Adipocyte (in vitro differentiated cells): Measurements from ENCODE around the gene FRMD4A.
A peak's percentile ranks its signal among the peaks of the same experiment; 100 is the strongest.
"Not testable (repeated sequence)": the region's sequence is repeated elsewhere in the genome, so short reads cannot be mapped to it uniquely, and the experiment has no call there.

Experiments
- DNase-seq: peaks from one replicate; pipeline ENCODE4 v3.0.0-alpha.2; 2015; ENCODE audit warnings: low read depth
- H3K27me3 ChIP-seq: replicated peaks from 2 replicates; pipeline ENCODE4 v1.7.0; 2013; ENCODE audit warnings: mild to moderate bottlenecking, low read length, moderate library complexity; ENCODE audit not compliant: control insufficient read depth, insufficient read depth
- H3K36me3 ChIP-seq: 2 replicates; pipeline ENCODE4 v1.7.0; 2013; ENCODE audit warnings: low read length, mild to moderate bottlenecking, moderate library complexity; ENCODE audit not compliant: control insufficient read depth, insufficient read depth, severe bottlenecking
- H3K4me1 ChIP-seq: 2 replicates; pipeline ENCODE4 v1.7.0; 2013; ENCODE audit warnings: mild to moderate bottlenecking, low read length, moderate library complexity; ENCODE audit not compliant: control insufficient read depth, insufficient read depth
- H3K4me3 ChIP-seq: 2 replicates; pipeline ENCODE4 v1.7.0; 2013; ENCODE audit warnings: mild to moderate bottlenecking, low read length, moderate library complexity
- H3K9ac ChIP-seq: 2 replicates; pipeline ENCODE4 v1.7.0; 2013; ENCODE audit warnings: mild to moderate bottlenecking, low read length, moderate library complexity
- H3K9me3 ChIP-seq: 2 replicates; pipeline ENCODE4 v1.7.0; 2013; ENCODE audit warnings: mild to moderate bottlenecking, low read length, moderate library complexity; ENCODE audit not compliant: control insufficient read depth

FRMD4A gene

DNA sequence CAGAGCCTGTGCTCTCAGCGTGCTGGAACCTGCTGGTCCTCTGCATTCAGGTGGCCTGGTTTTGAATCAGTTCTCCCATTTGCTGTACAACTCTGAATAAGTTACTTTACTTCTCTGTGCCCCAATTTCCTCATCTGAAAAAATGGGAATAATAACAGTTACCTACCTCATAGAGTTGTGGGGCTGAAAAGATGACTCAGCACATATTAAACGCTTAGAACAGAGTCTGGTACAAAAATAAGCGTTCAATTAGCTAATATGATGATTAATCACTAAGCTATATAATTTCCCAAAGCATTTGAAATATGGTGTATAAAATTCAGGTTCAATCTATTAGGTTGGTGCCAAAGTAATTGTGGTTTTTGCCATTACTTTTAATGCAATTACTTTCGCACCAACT, 484.8 kb downstream of the FRMD4A start:
- peaks cover 30% of the 10 kb centered on the region for H3K36me3 ChIP-seq
- no peak overlapping the region for H3K4me3 ChIP-seq
- peaks cover 10% of the 10 kb centered on the region for H3K4me1 ChIP-seq
- DNase-seq = no peak
- no peaks in the 10 kb centered on the region for H3K27me3 ChIP-seq
- no peak overlapping the region for H3K9ac ChIP-seq
- no peaks in the 10 kb centered on the region for H3K9me3 ChIP-seq

DNA sequence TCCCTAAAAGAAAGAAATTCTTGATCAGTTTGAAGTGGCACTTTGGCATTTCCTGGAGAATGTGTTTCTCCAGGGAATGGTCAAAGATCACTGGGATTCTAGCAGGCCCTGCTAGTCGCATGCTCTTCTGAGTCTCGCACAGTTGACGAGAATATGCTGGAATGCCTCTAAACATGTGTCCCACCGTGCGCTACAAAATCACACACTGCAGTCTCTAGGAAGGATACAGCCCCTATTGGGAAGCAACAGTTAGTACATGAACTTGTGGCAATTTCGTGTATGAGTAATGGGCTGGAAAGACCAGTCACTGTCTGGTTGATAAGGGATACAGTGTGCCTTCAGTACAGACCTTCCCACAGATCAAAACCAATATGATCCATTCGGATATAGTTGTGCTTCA, 486.1 kb downstream of the FRMD4A start:
- H3K9me3 ChIP-seq = no peaks in the 10 kb centered on the region
- H3K9ac ChIP-seq = no peak overlapping the region
- H3K4me1 ChIP-seq = peaks cover 17% of the 10 kb centered on the region
- no peaks in the 10 kb centered on the region for H3K27me3 ChIP-seq
- no peak for DNase-seq
- no peak overlapping the region for H3K4me3 ChIP-seq
- peaks cover 25% of the 10 kb centered on the region for H3K36me3 ChIP-seq

DNA sequence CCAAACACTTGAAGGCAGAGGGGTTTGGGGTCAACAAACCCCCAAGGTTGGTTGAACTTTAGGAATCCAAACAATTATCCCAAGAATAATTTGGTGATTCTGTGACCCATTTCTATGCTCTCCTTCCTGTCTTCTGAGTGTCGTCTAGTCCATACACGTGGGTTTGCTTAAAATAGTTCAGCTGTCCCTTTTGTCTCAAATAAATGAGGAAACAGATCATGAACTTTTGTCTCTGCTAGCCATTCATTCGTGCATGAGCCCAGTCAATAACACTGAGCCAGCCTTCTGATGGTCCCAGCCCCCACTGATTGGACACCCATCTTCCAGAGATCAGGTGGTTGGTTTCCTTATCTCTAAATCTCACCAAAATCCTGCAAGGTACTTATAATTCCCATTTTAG, 488.6 kb downstream of the FRMD4A start:
- Histone ChIP-seq H3K36me3 (peaks cover 16% of the 10 kb centered on the region), H3K9ac (no peak overlapping the region), H3K9me3 (no peaks in the 10 kb centered on the region), H3K4me3 (no peak overlapping the region), H3K27me3 (no peaks in the 10 kb centered on the region), H3K4me1 (peaks cover 37% of the 10 kb centered on the region)
- no peak for DNase-seq

DNA sequence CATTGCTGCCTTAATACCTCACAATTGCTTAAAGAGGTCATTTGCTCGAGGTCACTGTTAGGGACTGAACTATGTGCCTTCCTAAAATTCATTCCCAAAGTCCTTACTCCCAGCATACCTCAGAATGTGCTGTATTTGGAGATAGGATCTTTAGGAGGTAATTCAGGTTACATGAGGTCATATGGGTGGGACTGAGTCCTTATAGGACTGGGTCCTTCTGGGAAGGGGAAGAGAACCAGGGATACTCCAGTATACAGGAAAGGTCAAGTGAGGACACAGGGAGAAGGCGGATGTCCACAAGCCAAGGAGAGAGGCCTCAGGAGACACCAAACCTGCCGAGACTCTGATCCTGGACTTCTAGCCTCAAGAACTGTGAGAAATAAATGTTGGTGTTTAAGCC, 490.7 kb downstream of the FRMD4A start:
- DNase-seq = no peak
- Histone ChIP-seq H3K9me3 (no peaks in the 10 kb centered on the region), H3K36me3 (peaks cover 6% of the 10 kb centered on the region), H3K4me1 (peaks cover 50% of the 10 kb centered on the region), H3K27me3 (no peaks in the 10 kb centered on the region), H3K9ac (peak overlapping the region; percentile 15), H3K4me3 (no peak overlapping the region)

DNA sequence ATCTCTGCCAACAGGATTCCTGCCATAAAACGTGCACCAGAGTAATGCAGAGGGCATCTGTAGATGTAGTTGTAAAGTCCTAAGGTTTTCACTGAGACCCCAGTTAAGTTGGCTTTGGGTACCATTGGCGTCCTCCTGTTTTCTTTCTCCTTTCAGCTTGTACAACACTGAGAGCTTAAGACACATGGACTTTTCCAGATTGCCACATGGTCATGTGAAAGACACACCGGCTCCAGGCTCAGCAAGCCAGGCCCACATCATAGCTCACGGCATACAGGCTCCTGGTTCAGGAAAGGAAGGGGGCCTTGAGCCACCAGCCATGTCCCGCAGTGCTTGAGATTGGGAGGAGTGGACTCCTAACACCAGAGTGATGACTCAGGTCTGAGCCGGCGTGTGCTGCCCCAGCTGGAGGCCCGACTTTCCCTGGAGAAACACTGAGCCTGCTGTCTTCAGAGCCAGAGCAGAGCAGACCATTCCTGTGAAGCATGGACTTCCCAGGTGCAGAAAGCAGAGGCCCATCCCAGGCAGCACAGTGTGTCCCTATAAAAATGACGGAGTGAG, 491.2 kb downstream of the FRMD4A start:
- peaks cover 55% of the 10 kb centered on the region for H3K4me1 ChIP-seq
- H3K4me3 ChIP-seq = no peak overlapping the region
- H3K27me3 ChIP-seq = no peaks in the 10 kb centered on the region
- no peaks in the 10 kb centered on the region for H3K9me3 ChIP-seq
- peak; percentile 86 for DNase-seq
- peaks cover 2% of the 10 kb centered on the region for H3K36me3 ChIP-seq
- H3K9ac ChIP-seq = peak overlapping the region; percentile 15

DNA sequence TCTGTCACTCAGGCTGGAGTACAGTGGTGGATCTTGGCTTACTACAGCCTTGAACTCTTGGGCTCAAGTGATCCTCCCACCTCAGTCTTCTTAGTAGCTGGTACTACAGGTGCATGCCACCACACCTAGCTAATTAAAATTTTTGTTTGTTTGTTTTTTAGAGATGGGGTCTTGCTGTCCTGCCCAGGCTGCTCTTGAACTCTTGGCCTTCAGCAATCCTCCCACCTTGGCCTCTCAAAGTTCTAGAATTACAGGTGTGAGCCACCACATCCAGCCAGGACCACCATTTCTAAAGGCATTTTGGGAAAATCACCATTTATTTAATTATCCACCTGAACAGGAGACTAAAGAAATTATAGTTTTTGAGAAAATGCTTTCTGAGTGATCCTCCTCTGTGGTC, 491.7 kb downstream of the FRMD4A start:
- DNase-seq = no peak
- Histone ChIP-seq H3K9me3 (no peaks in the 10 kb centered on the region), H3K27me3 (no peaks in the 10 kb centered on the region), H3K9ac (no peak overlapping the region), H3K4me3 (no peak overlapping the region), H3K36me3 (peaks cover 2% of the 10 kb centered on the region), H3K4me1 (peaks cover 60% of the 10 kb centered on the region)

DNA sequence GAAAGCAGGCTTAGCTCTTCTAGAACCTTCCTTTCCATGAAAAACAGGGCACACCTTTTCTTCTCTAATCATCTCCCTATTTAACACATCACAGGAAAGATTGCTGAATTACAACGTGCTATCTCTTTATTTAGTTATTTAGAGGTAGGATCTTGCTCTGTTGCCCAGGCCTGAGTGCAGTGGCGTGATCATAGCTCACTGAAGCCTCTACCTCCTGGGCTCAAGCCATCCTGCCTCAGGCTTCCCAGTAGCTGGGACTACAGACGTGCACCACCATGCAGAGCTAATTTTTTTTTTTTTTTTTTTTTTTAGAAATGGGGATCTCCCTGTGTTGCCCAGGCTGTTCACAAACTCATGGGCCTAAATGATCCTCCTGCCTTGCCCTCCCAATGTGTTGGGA, 492.8 kb downstream of the FRMD4A start:
- H3K4me1 ChIP-seq = peaks cover 58% of the 10 kb centered on the region
- no peak overlapping the region for H3K9ac ChIP-seq
- no peaks in the 10 kb centered on the region for H3K9me3 ChIP-seq
- no peaks in the 10 kb centered on the region for H3K36me3 ChIP-seq
- no peak for DNase-seq
- H3K27me3 ChIP-seq = no peaks in the 10 kb centered on the region
- no peak overlapping the region for H3K4me3 ChIP-seq

DNA sequence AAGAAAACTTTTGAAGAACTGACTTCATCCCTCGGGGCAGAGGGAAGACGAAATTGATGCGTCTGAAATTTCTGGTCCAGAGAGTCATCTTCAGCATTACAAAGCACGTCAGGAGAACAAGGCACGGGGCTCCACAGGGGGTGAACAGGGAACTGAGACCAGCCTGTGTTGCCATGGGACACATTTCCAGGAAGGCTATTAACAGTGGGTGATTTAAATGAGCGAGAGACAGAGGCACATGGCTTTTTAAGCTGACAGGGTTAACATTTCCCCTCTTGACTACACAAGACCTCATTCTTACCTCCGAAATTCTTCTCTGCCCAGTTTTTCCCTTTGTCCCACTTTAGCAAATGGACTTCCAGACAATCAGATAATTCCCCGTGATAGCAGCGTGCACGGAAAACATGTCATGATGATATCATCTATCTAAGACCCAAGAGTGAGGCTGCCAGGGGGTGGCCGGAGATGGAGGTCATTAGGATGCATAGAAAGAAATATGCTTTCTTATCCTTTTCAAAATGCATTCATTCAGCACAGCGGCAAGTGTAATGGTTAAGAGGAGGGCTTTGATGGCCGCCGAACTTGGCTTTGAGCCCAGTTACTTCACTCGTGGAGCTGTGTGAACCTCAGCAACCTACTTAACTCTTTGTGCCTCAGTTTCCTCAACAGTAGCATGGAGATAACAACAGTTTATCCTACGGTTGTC, 496.0 kb downstream of the FRMD4A start:
- Histone ChIP-seq H3K27me3 (no peaks in the 10 kb centered on the region), H3K4me1 (peaks cover 54% of the 10 kb centered on the region), H3K9ac (peak overlapping the region; percentile 57), H3K4me3 (peak overlapping the region; percentile 43), H3K9me3 (no peaks in the 10 kb centered on the region), H3K36me3 (peaks cover 8% of the 10 kb centered on the region)
- DNase-seq = no peak

DNA sequence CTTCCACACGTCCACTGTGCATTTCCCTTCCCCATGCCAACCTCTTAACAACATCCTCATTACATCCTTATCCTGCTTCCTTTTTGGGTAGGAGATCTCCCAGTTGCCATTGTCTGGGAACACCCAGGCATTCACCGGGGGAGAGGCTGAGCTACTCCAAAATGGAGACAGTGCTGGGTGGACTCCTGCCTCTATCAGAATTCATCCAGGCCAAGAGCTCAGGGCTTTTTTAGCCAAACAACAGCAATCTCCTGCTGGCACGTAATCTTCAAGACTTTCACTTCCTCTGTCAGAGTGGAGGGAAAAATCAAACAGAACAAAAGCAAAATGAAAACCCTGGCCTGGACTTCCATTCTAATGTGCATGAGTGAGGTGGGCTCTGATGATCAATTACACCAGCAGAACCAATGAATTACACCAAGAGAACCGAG, 499.0 kb downstream of the FRMD4A start:
- Histone ChIP-seq H3K36me3 (peaks cover 14% of the 10 kb centered on the region), H3K4me1 (peaks cover 39% of the 10 kb centered on the region), H3K9me3 (no peaks in the 10 kb centered on the region), H3K27me3 (no peaks in the 10 kb centered on the region), H3K9ac (no peak overlapping the region), H3K4me3 (no peak overlapping the region)
- no peak for DNase-seq

DNA sequence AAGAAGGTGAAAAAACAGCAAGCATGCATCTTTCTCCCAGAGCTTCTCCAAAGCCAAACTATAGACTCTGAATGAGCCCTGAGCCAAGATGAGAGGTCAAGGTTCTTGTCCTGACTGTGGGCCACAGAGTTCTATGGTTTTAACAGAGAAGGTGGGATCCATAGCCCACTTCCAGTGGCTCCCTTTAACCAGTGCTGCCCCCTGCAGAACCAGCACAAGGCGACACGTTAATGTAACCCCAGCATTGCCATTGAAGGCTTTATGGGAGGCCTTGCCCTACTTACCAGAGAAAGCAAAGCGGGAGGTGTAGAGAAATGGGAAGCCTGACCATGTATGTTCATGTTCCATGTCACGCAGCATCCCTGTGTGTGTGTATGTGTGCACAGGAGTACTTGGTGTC, 500.3 kb downstream of the FRMD4A start:
- no peak overlapping the region for H3K9ac ChIP-seq
- H3K27me3 ChIP-seq = no peaks in the 10 kb centered on the region
- peaks cover 35% of the 10 kb centered on the region for H3K4me1 ChIP-seq
- H3K36me3 ChIP-seq = peaks cover 14% of the 10 kb centered on the region
- H3K9me3 ChIP-seq = no peaks in the 10 kb centered on the region
- H3K4me3 ChIP-seq = no peak overlapping the region
- no peak for DNase-seq

DNA sequence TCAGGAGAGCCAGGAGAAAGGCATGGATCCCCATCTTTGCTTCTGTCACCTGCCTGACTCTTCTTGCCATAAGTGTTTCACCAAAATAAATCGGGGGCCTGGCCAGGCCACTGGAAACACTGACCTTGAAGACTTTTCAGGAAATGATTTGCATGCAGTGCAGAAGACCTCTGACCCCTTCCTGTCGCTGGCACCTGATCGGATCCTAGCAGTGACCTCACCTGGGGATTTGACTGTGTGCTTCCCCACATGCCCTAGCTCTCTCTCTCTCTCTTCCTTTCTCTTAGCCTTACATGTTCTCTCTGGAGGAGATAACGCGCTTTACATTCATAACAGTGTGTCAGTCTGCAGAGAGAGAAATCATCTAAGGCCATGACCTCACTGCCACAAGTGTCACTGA, 500.9 kb downstream of the FRMD4A start:
- DNase-seq = no peak
- Histone ChIP-seq H3K4me1 (peaks cover 29% of the 10 kb centered on the region), H3K36me3 (peaks cover 14% of the 10 kb centered on the region), H3K9me3 (no peaks in the 10 kb centered on the region), H3K9ac (no peak overlapping the region), H3K27me3 (no peaks in the 10 kb centered on the region), H3K4me3 (no peak overlapping the region)

DNA sequence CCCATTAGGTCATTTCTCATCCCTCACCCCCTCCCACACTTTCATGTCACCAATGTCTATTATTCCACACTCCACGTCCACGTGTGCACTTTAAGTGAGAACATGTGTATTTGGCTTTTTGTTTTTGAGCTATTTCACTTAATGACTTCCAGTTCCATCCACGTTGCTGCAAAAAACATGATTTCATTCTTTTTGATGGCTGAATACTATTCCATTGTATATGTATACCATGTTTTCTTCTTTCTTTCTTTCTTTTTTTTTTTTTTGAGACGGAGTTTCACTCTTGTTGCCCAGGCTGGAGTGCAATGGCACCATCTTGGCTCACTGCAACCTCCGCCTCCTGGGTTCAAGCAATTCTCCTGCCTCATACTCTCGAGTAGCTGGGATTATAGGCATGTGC, 502.4 kb downstream of the FRMD4A start:
- not testable (repeated sequence) for H3K9me3 ChIP-seq, H3K9ac ChIP-seq, H3K4me3 ChIP-seq, DNase-seq, H3K27me3 ChIP-seq
- peaks cover 21% of the 10 kb centered on the region for H3K4me1 ChIP-seq
- H3K36me3 ChIP-seq = peaks cover 17% of the 10 kb centered on the region
